Naive thymus-derived CD4-positive, alpha-beta T cell (primary cell): ENCODE data around the gene PTOV1. TPM values are rescaled to one million over a fixed set of nuclear protein-coding genes. Genes with fewer than 3 reads are reported as not detected.

Source experiments
- ATAC-seq: fragments of 150-1000 bp; cut with Tn5 transposase; 2 replicates; pipeline ENCODE4 v1.10.0; 2021; ENCODE audit warnings: mild to moderate bottlenecking, moderate library complexity
- CTCF ChIA-PET: fragments of 350-600 bp; sonication (Branson Sonifier 250); formaldehyde crosslinking; loops from one replicate; lab custom pipeline; 2021; ENCODE audit warnings: antibody characterized with exemption; lab: Charles Lee
- POLR2A ChIA-PET: fragments of 350-600 bp; sonication (Branson Sonifier 250); formaldehyde crosslinking; loops from one replicate; lab custom pipeline; 2021; ENCODE audit warnings: antibody characterized with exemption, inconsistent platforms; lab: Charles Lee
- DNase-seq, 9 donors: peaks; one replicate each; pipeline versions ENCODE4 v3.0.0 to v3.0.0-alpha.2; 2020 to 2022; ENCODE audit warnings: mixed read lengths in 1 of 9
- H3K27ac ChIP-seq: one replicate; pipeline ENCODE4 v1.7.0; 2013; ENCODE audit warnings: mild to moderate bottlenecking, low read depth, low read length, moderate library complexity
- H3K27me3 ChIP-seq, 2 donors: one replicate each; pipeline ENCODE4 v1.7.0; 2013; ENCODE audit warnings: low read length in 2 of 2, mild to moderate bottlenecking in 2 of 2, moderate library complexity in 2 of 2; ENCODE audit not compliant: control insufficient read depth in 2 of 2, insufficient read depth in 2 of 2
- H3K36me3 ChIP-seq, 3 experiments: 1 replicate in 2 of 3; 2 replicates in 1 of 3; pipeline ENCODE4 v1.7.0; 2013; ENCODE audit warnings: low read length in 3 of 3, mild to moderate bottlenecking in 3 of 3, moderate library complexity in 1 of 3; ENCODE audit not compliant: insufficient read depth in 3 of 3, control insufficient read depth in 2 of 3
- H3K4me1 ChIP-seq, 2 donors: one replicate each; pipeline ENCODE4 v1.7.0; 2013; ENCODE audit warnings: low read length in 2 of 2, mild to moderate bottlenecking in 2 of 2, moderate library complexity in 1 of 2; ENCODE audit not compliant: control insufficient read depth in 2 of 2, insufficient read depth in 2 of 2
- H3K4me3 ChIP-seq: 2 replicates; pipeline ENCODE4 v1.7.0; 2013; ENCODE audit warnings: mild to moderate bottlenecking, low read length
- H3K9me3 ChIP-seq, 3 experiments: 1 replicate in 2 of 3; 2 replicates in 1 of 3; pipeline ENCODE4 v1.7.0; 2013; ENCODE audit warnings: low read length in 3 of 3; ENCODE audit not compliant: control insufficient read depth in 2 of 3
- H3K27ac Mint-ChIP-seq, 9 donors: one replicate each; pipeline ENCODE4 v1.8.0; 2020 to 2022; ENCODE audit warnings: mixed read lengths in 9 of 9, mild to moderate bottlenecking in 8 of 9, moderate library complexity in 5 of 9, inconsistent platforms in 2 of 9
- H3K27me3 Mint-ChIP-seq, 5 donors: one replicate each; pipeline ENCODE4 v1.8.0; 2021 to 2022; ENCODE audit warnings: mixed read lengths in 5 of 5, mild to moderate bottlenecking in 1 of 5
- H3K36me3 Mint-ChIP-seq, 5 donors: one replicate each; pipeline ENCODE4 v1.8.0; 2020 to 2022; ENCODE audit warnings: mixed read lengths in 5 of 5, mild to moderate bottlenecking in 3 of 5, inconsistent platforms in 1 of 5
- H3K4me1 Mint-ChIP-seq, 7 donors: one replicate each; pipeline ENCODE4 v1.8.0; 2020 to 2022; ENCODE audit warnings: mixed read lengths in 7 of 7, mild to moderate bottlenecking in 3 of 7, inconsistent platforms in 1 of 7
- H3K4me3 Mint-ChIP-seq, 10 donors: one replicate each; pipeline ENCODE4 v1.8.0; 2020 to 2022; ENCODE audit warnings: mild to moderate bottlenecking in 10 of 10, mixed read lengths in 10 of 10, moderate library complexity in 6 of 10, inconsistent platforms in 2 of 10
- H3K9me3 Mint-ChIP-seq, 11 donors: one replicate each; pipeline ENCODE4 v1.8.0; 2020 to 2022; ENCODE audit warnings: mixed read lengths in 11 of 11, mild to moderate bottlenecking in 4 of 11, inconsistent platforms in 1 of 11, moderate library complexity in 1 of 11
- intact Hi-C, 2 donors: fragments of 100-400 bp; cut with micrococcal nuclease; formaldehyde crosslinking; loops; one replicate each; pipeline ENCODE4 v1.15.1; 2023
- polyA plus RNA-seq, 2 donors: library from polyadenylated mRNA; unstranded; fragments of 300-500 nt; fragmentation: Illumina TruSeq; gene quantifications; one replicate each; pipeline ENCODE4 v1.2.3, GENCODE V29; 2021
- total RNA-seq, 6 experiments: library from RNA in 5 of 6; stranded (reverse) in 5 of 6; gene quantifications; 1 replicate in 5 of 6; 2 replicates in 1 of 6; pipeline ENCODE4 v1.2.3 and lab custom pipeline; 2021 to 2026

The PTOV1 gene
- total and polyA plus RNA-seq, 7 experiments from 2014 or later: 49.0 to 170 (median 150) TPM

GRCh38 chr19:49889687-49890348, 38.9 kb downstream of the PTOV1 start:
- DNase-seq: peak; percentile 56 to 81 (median 75)
- Histone ChIP-seq H3K4me1 (peaks cover 0 to 5% of the 10 kb centered on the region in 2 donors), H3K9me3 (no peaks in the 10 kb centered on the region), H3K27me3 (no peaks in the 10 kb centered on the region), H3K36me3 (peaks cover 0 to 11% (median 0%) of the 10 kb centered on the region in 3 experiments), H3K4me3 (peak overlapping the region; percentile 69), H3K27ac (no peak overlapping the region)
- Mint-ChIP-seq H3K4me1 (peaks cover 0 to 16% (median 3%) of the 10 kb centered on the region in 7 donors), H3K4me3 (peak overlapping the region; percentile 70 to 84 (median 79)), H3K9me3 (no peaks in the 10 kb centered on the region), H3K27me3 (no peaks in the 10 kb centered on the region), H3K27ac (peak overlapping the region in 5 of 9 donors; percentile 25 to 79 (median 51)), H3K36me3 (peaks cover 0 to 11% (median under 1%) of the 10 kb centered on the region in 5 donors)
- POLR2A ChIA-PET: interaction anchor here (1.0 to 1.5 kb wide), 2 partner anchors 13 to 39 kb away, joined by 6 read pairs; partner anchors contain the start of genes AKT1S1, ATF5, NUP62 and TBC1D17
- peak; percentile 87 for ATAC-seq
- CTCF ChIA-PET: interaction anchor here (0.6 to 1.2 kb wide), 3 partner anchors 10 to 564 kb away, joined by 3 read pairs; no protein-coding TSS in a partner anchor
- intact Hi-C loops: loop anchor here (1.0 to 5.0 kb wide), 5 partner anchors 13 to 173 kb away; partner anchors contain the start of genes AKT1S1 (in 2 of the 2), TBC1D17 (in 2 of the 2), ATF5 (in 1 of the 2) and FUZ (in 1 of the 2)

- H3K36me3 ChIP-seq: peaks cover 0 to 5% (median 0%) of the 10 kb centered on the region in 3 experiments
- ChIA-PET CTCF (interaction anchor here (0.6 to 1.2 kb wide), 3 partner anchors 9 to 565 kb away, joined by 3 read pairs; no protein-coding TSS in a partner anchor), POLR2A (interaction anchor here (1.0 to 1.5 kb wide), 2 partner anchors 14 to 38 kb away, joined by 6 read pairs; partner anchors contain the start of genes AKT1S1, ATF5, NUP62 and TBC1D17)
- Mint-ChIP-seq H3K4me1 (peaks cover 0 to 19% (median 3%) of the 10 kb centered on the region in 7 donors), H3K27ac (peak overlapping the region in 5 of 9 donors; percentile 25 to 79 (median 51)), H3K36me3 (peaks cover 0 to 6% (median 0%) of the 10 kb centered on the region in 5 donors), H3K9me3 (no peaks in the 10 kb centered on the region), H3K4me3 (peak overlapping the region; percentile 70 to 84 (median 79)), H3K27me3 (no peaks in the 10 kb centered on the region)
- DNase-seq (peak in 7 of 9 donors; percentile 38 to 64 (median 48)), ATAC-seq (peak; percentile 86)
- peak overlapping the region; percentile 69 for H3K4me3 ChIP-seq
- H3K4me1 ChIP-seq: peaks cover 0 to 5% of the 10 kb centered on the region in 2 donors
- H3K9me3 ChIP-seq: no peaks in the 10 kb centered on the region
- no peaks in the 10 kb centered on the region for H3K27me3 ChIP-seq
- intact Hi-C loops: loop anchor here (1.0 to 5.0 kb wide), 5 partner anchors 13 to 173 kb away; partner anchors contain the start of genes AKT1S1 (in 2 of the 2), TBC1D17 (in 2 of the 2), ATF5 (in 1 of the 2) and FUZ (in 1 of the 2)
- no peak overlapping the region for H3K27ac ChIP-seq
These were observed 39.7 kb downstream of the PTOV1 start for GRCh38 chr19:49890349-49891311.

GRCh38 chr19:49891393-49891792, 40.4 kb downstream of the PTOV1 start:
- no peaks in the 10 kb centered on the region for H3K27me3 ChIP-seq
- no peak overlapping the region for H3K27ac ChIP-seq
- Mint-ChIP-seq H3K27me3 (no peaks in the 10 kb centered on the region), H3K27ac (peak overlapping the region in 2 of 9 donors; percentile 36 to 52), H3K4me3 (peak overlapping the region in 4 of 10 donors; percentile 17 to 79 (median 32)), H3K9me3 (no peaks in the 10 kb centered on the region), H3K36me3 (peaks cover 0 to 6% (median 0%) of the 10 kb centered on the region in 5 donors), H3K4me1 (peaks cover 3 to 25% (median 7%) of the 10 kb centered on the region in 7 donors)
- H3K4me3 ChIP-seq: no peak overlapping the region
- POLR2A ChIA-PET: no interaction called here
- CTCF ChIA-PET: no interaction called here
- peaks cover 0 to 5% (median 0%) of the 10 kb centered on the region in 3 experiments for H3K36me3 ChIP-seq
- no peak for DNase-seq
- H3K9me3 ChIP-seq: no peaks in the 10 kb centered on the region
- H3K4me1 ChIP-seq: peaks cover 4 to 8% of the 10 kb centered on the region in 2 donors
- intact Hi-C loops: loop anchor here in 1 of 2 donors (2.0 to 5.0 kb wide), 2 partner anchors 79 to 174 kb away; partner anchors contain the start of gene FUZ
- no peak for ATAC-seq

GRCh38 chr19:49892716-49893115, 41.8 kb downstream of the PTOV1 start:
- H3K27me3 ChIP-seq: no peaks in the 10 kb centered on the region
- Mint-ChIP-seq H3K27ac (peak overlapping the region in 4 of 9 donors; percentile 41 to 56 (median 48)), H3K4me1 (peaks cover 15 to 39% (median 20%) of the 10 kb centered on the region in 7 donors), H3K4me3 (peak overlapping the region in 5 of 10 donors; percentile 4 to 54 (median 30)), H3K27me3 (no peaks in the 10 kb centered on the region), H3K9me3 (no peaks in the 10 kb centered on the region), H3K36me3 (peaks cover 0 to 6% (median 0%) of the 10 kb centered on the region in 5 donors)
- CTCF ChIA-PET: no interaction called here
- no peaks in the 10 kb centered on the region for H3K9me3 ChIP-seq
- no peak overlapping the region for H3K4me3 ChIP-seq
- peaks cover 17 to 22% of the 10 kb centered on the region in 2 donors for H3K4me1 ChIP-seq
- ATAC-seq (no peak), DNase-seq (no peak)
- POLR2A ChIA-PET: interaction anchor here (1.6 kb wide), 1 partner anchor 16 kb away, joined by 5 read pairs; the partner anchor contains the start of genes AKT1S1 and TBC1D17
- H3K27ac ChIP-seq: no peak overlapping the region
- peaks cover 0 to under 1% (median 0%) of the 10 kb centered on the region in 3 experiments for H3K36me3 ChIP-seq
- intact Hi-C loops: loop anchor here in 1 of 2 donors (5.0 kb wide), 1 partner anchor 175 kb away; no protein-coding TSS in a partner anchor

- Mint-ChIP-seq H3K27me3 (no peaks in the 10 kb centered on the region), H3K36me3 (peaks cover 0 to 3% (median 0%) of the 10 kb centered on the region in 5 donors), H3K4me3 (peak overlapping the region in 1 of 10 donors; percentile 51), H3K4me1 (peaks cover 15 to 46% (median 23%) of the 10 kb centered on the region in 7 donors), H3K9me3 (no peaks in the 10 kb centered on the region), H3K27ac (peak overlapping the region in 1 of 9 donors; percentile 77)
- no peak overlapping the region for H3K4me3 ChIP-seq
- ChIA-PET POLR2A (interaction anchor here (0.8 to 1.6 kb wide), 3 partner anchors 17 to 34 kb away, joined by 3 to 7 read pairs (median 5); partner anchors contain the start of genes AKT1S1 and TBC1D17), CTCF (no interaction called here)
- intact Hi-C loops: loop anchor here in 1 of 2 donors (5.0 kb wide), 1 partner anchor 177 kb away; no protein-coding TSS in a partner anchor
- H3K27me3 ChIP-seq: no peaks in the 10 kb centered on the region
- ATAC-seq (no peak), DNase-seq (no peak)
- no peaks in the 10 kb centered on the region for H3K9me3 ChIP-seq
- peaks cover 18 to 25% of the 10 kb centered on the region in 2 donors for H3K4me1 ChIP-seq
- H3K36me3 ChIP-seq: no peaks in the 10 kb centered on the region
- H3K27ac ChIP-seq: no peak overlapping the region
These were observed 43.2 kb downstream of the PTOV1 start for GRCh38 chr19:49894011-49894664.
